Ascending aorta (tissue), 2 donors: ENCODE measurements around the gene CYB5R4. TPM values are rescaled to one million over a fixed set of nuclear protein-coding genes. Genes with fewer than 3 reads are reported as not detected.

ENCODE experiments used
- DNase-seq, 2 donors: peaks; one replicate each; pipeline ENCODE4 v3.0.0-alpha.2; 2019; ENCODE audit warnings: low spot score in 2 of 2
- H3K27ac ChIP-seq, 2 donors: fragments of 200-600 bp; sonication (generic); one replicate each; pipeline ENCODE4 v1.5.1; 2016 to 2017; ENCODE audit warnings: mild to moderate bottlenecking in 1 of 2
- H3K27me3 ChIP-seq: fragments of 200-600 bp; sonication (generic); one replicate; pipeline ENCODE4 v1.5.1; 2017
- H3K36me3 ChIP-seq, 2 donors: fragments of 200-600 bp; sonication (generic); one replicate each; pipeline ENCODE4 v1.5.1; 2016
- H3K4me1 ChIP-seq, 2 donors: fragments of 200-600 bp; sonication (generic); one replicate each; pipeline ENCODE4 v1.5.1; 2016 to 2017; ENCODE audit warnings: mild to moderate bottlenecking in 1 of 2
- H3K4me3 ChIP-seq, 2 donors: fragments of 200-600 bp; sonication (generic); one replicate each; pipeline ENCODE4 v1.5.1; 2016 to 2017; ENCODE audit warnings: mild to moderate bottlenecking in 1 of 2
- H3K9me3 ChIP-seq, 2 donors: fragments of 200-600 bp; sonication (generic); one replicate each; pipeline ENCODE4 v1.5.1; 2016
- CTCF ChIP-seq, 3 experiments: fragments of 200-600 bp in 2 of 3; fragments of 450-650 bp in 1 of 3; sonication (generic) in 2 of 3; IDR thresholded peaks; one replicate each; pipeline ENCODE4 v1.5.1; 2016 to 2019; ENCODE audit warnings: antibody characterized with exemption in 3 of 3, mild to moderate bottlenecking in 1 of 3, moderate library complexity in 1 of 3
- intact Hi-C: fragments of 100-400 bp; cut with DNase I; formaldehyde crosslinking; loops from one replicate; pipeline ENCODE4 v1.15.1; 2023
- total RNA-seq: library from RNA; depleted of rRNA; stranded (reverse); fragments of >200 nt; gene quantifications from one replicate; pipeline ENCODE4 v1.1.0, GENCODE V29; 2016

Gene CYB5R4
- total RNA-seq, 1 donor from 2014 or later = 0.53 TPM

- no peaks in the 10 kb centered on the region for H3K36me3 ChIP-seq
- intact Hi-C loops = no loop called here
- no peak for DNase-seq
- H3K4me3 ChIP-seq = no peak overlapping the region
- H3K27me3 ChIP-seq = no peaks in the 10 kb centered on the region
- H3K4me1 ChIP-seq = no peaks in the 10 kb centered on the region
- no peaks in the 10 kb centered on the region for H3K9me3 ChIP-seq
- no peak for TF ChIP-seq CTCF (IDR thresholded peaks at IDR 0.05)
- H3K27ac ChIP-seq = no peak overlapping the region
These were observed 10.4 kb upstream of the CYB5R4 start for GRCh38 chr6:83849127-83849526.

GRCh38 chr6:83849610-83850009 is 9.9 kb upstream of the CYB5R4 start:
- no peaks in the 10 kb centered on the region for H3K4me1 ChIP-seq

GRCh38 chr6:83852528-83853177 is 6.8 kb upstream of the CYB5R4 start:
- no peaks in the 10 kb centered on the region for H3K9me3 ChIP-seq
- no peak overlapping the region for H3K27ac ChIP-seq
- DNase-seq = no peak
- TF ChIP-seq CTCF (IDR thresholded peaks at IDR 0.05) = no peak
- H3K4me1 ChIP-seq = no peaks in the 10 kb centered on the region
- no peaks in the 10 kb centered on the region for H3K36me3 ChIP-seq
- H3K27me3 ChIP-seq = no peaks in the 10 kb centered on the region
- peak overlapping the region; percentile 58 to 70 for H3K4me3 ChIP-seq
- intact Hi-C loops = loop anchor here (10.0 kb wide), 2 partner anchors 562 to 658 kb away; partner anchors contain the start of genes PGM3 and RWDD2A

More at GRCh38 chr6:83849610-83850009, 9.9 kb upstream of the CYB5R4 start:
- Histone ChIP-seq H3K27ac (no peak overlapping the region), H3K9me3 (no peaks in the 10 kb centered on the region), H3K4me3 (no peak overlapping the region), H3K36me3 (no peaks in the 10 kb centered on the region), H3K27me3 (no peaks in the 10 kb centered on the region)
- intact Hi-C loops = loop anchor here (10.0 kb wide), 2 partner anchors 565 to 655 kb away; partner anchors contain the start of genes PGM3 and RWDD2A
- no peak for TF ChIP-seq CTCF (IDR thresholded peaks at IDR 0.05)
- no peak for DNase-seq

- DNase-seq = no peak
- Histone ChIP-seq H3K4me3 (peak within 1 kb of the TSS; percentile 58 to 70), H3K27me3 (no peaks in the 10 kb centered on the region), H3K27ac (no peak within 1 kb of the TSS), H3K4me1 (no peaks in the 10 kb centered on the region), H3K36me3 (no peaks in the 10 kb centered on the region), H3K9me3 (no peaks in the 10 kb centered on the region)
- no peak for TF ChIP-seq CTCF (IDR thresholded peaks at IDR 0.05)
- intact Hi-C loops = loop anchor here (10.0 kb wide), 2 partner anchors 561 to 659 kb away; partner anchors contain the start of genes PGM3 and RWDD2A
These were observed 6.1 kb upstream of the CYB5R4 start, which contains the start of gene RIPPLY2 for GRCh38 chr6:83853178-83854000. Gene RIPPLY2 (plus strand): TSS chr6:83853360. CDS start chr6:83853417, 57 bp downstream.

GRCh38 chr6:83854001-83854501 is 5.4 kb upstream of the CYB5R4 start:
- intact Hi-C loops = loop anchor here (10.0 kb wide), 2 partner anchors 561 to 659 kb away; partner anchors contain the start of genes PGM3 and RWDD2A
- no peak for TF ChIP-seq CTCF (IDR thresholded peaks at IDR 0.05)
- peak overlapping the region; percentile 58 to 70 for H3K4me3 ChIP-seq
- no peak for DNase-seq
- H3K27ac ChIP-seq = no peak overlapping the region
- H3K4me1 ChIP-seq = peaks cover 3 to 4% of the 10 kb centered on the region in 2 donors
- no peaks in the 10 kb centered on the region for H3K36me3 ChIP-seq
- no peaks in the 10 kb centered on the region for H3K9me3 ChIP-seq
- no peaks in the 10 kb centered on the region for H3K27me3 ChIP-seq
